Cerebellar cortex (tissue), 1 donor: ENCODE results near the gene TFEB.

Experiments
- DNase-seq: peaks from one replicate; pipeline ENCODE4 v3.0.0-alpha.2; 2015; ENCODE audit warnings: low spot score

Gene TFEB

GRCh38 chr6:41652866-41653652, 82.3 kb downstream of the TFEB start:
- DNase-seq: no peak

- no peak for DNase-seq
Measured at GRCh38 chr6:41651962-41652657, 83.3 kb downstream of the TFEB start.

- no peak for DNase-seq
Measured at GRCh38 chr6:41651246-41651961, 84.0 kb downstream of the TFEB start.

GRCh38 chr6:41650120-41650519, 85.3 kb downstream of the TFEB start:
- no peak for DNase-seq

- DNase-seq: no peak
Measured at GRCh38 chr6:41649596-41649995, 85.8 kb downstream of the TFEB start.

- no peak for DNase-seq
Measured at GRCh38 chr6:41648921-41649320, 86.5 kb downstream of the TFEB start.

GRCh38 chr6:41648070-41648585, 87.3 kb downstream of the TFEB start:
- DNase-seq: no peak

GRCh38 chr6:41647061-41647511, 88.3 kb downstream of the TFEB start:
- no peak for DNase-seq

- no peak for DNase-seq
Measured at GRCh38 chr6:41646026-41646795, 89.2 kb downstream of the TFEB start.

- no peak for DNase-seq
Measured at GRCh38 chr6:41645007-41645618, 90.3 kb downstream of the TFEB start.

- no peak for DNase-seq
Measured at GRCh38 chr6:41644297-41644879, 91.0 kb downstream of the TFEB start.

- DNase-seq: no peak
Measured at GRCh38 chr6:41643899-41644269, 91.5 kb downstream of the TFEB start.

GRCh38 chr6:41642960-41643898, 92.2 kb downstream of the TFEB start:
- DNase-seq: no peak

- DNase-seq: no peak
Measured at GRCh38 chr6:41642090-41642959, 93.1 kb downstream of the TFEB start.

- DNase-seq: no peak
Measured at GRCh38 chr6:41641352-41641925, 94.0 kb downstream of the TFEB start.

GRCh38 chr6:41640426-41640825, 95.0 kb downstream of the TFEB start:
- no peak for DNase-seq

GRCh38 chr6:41639809-41640371, 95.5 kb downstream of the TFEB start:
- no peak for DNase-seq
